Lower leg skin (tissue), 4 donors: ENCODE results near the gene SUMF1. TPM values are rescaled to one million over a fixed set of nuclear protein-coding genes. Genes with fewer than 3 reads are reported as not detected.

ENCODE experiments used
- DNase-seq, 2 donors: peaks; one replicate each; pipeline ENCODE4 v3.0.0-alpha.2; 2019; ENCODE audit warnings: low spot score in 2 of 2
- H3K4me3 ChIP-seq: fragments of 200-600 bp; sonication (generic); 2 replicates; pipeline ENCODE4 v1.5.1; 2017; ENCODE audit warnings: mild to moderate bottlenecking, low read depth; ENCODE audit not compliant: poor library complexity, severe bottlenecking
- CTCF ChIP-seq, 3 donors: fragments of 450-650 bp; IDR thresholded peaks; one replicate each; pipeline ENCODE4 v1.5.1; 2016; ENCODE audit warnings: antibody characterized with exemption in 3 of 3, mild to moderate bottlenecking in 3 of 3, moderate library complexity in 2 of 3
- POLR2A ChIP-seq, 2 donors: fragments of 450-650 bp; IDR thresholded peaks; one replicate each; pipeline ENCODE4 v1.6.1; 2016 to 2017; ENCODE audit warnings: antibody characterized with exemption in 2 of 2, mild to moderate bottlenecking in 1 of 2, moderate library complexity in 1 of 2
- WGBS, 2 donors: methylation state at CpG; one replicate each; pipeline ENCODE4 v1.1.5; 2018; 5-methylcytosine and 5-hydroxymethylcytosine counted together
- intact Hi-C: fragments of 100-400 bp; cut with DNase I; formaldehyde crosslinking; loops from one replicate; pipeline ENCODE4 v1.15.0; 2023; ENCODE audit warnings: low total_unique reads
- total RNA-seq, 4 donors: library from RNA; depleted of rRNA; stranded (reverse); fragments of >200 nt; gene quantifications; one replicate each; pipeline ENCODE4 v1.1.0, GENCODE V29; 2016

The SUMF1 gene
- total RNA-seq, 4 donors from 2014 or later, result 35.2 to 63.8 (median 59.6) TPM

- 75 to 77% methylated on average over 1 of the region's 1 CpG for WGBS, 2 donors
- DNase-seq, result no peak
Measured at GRCh38 chr3:4396542-4396941, 70.5 kb downstream of the SUMF1 start.

GRCh38 chr3:4396006-4396405 is 71.1 kb downstream of the SUMF1 start:
- H3K4me3 ChIP-seq, result no peak overlapping the region
- no peak for DNase-seq
- TF ChIP-seq POLR2A (IDR thresholded peaks at IDR 0.05) (no peak), CTCF (IDR thresholded peaks at IDR 0.05) (no peak)
- intact Hi-C loops, result no loop called here
- WGBS, 2 donors, result 94% methylated on average over 5 of the region's 5 CpGs

More at GRCh38 chr3:4396542-4396941, 70.5 kb downstream of the SUMF1 start:
- no peak overlapping the region for H3K4me3 ChIP-seq
- intact Hi-C loops, result no loop called here
- no peak for TF ChIP-seq CTCF (IDR thresholded peaks at IDR 0.05)
- no peak for TF ChIP-seq POLR2A (IDR thresholded peaks at IDR 0.05)

GRCh38 chr3:4395448-4395847 is 71.6 kb downstream of the SUMF1 start:
- no peak for DNase-seq
- intact Hi-C loops, result no loop called here
- H3K4me3 ChIP-seq, result no peak overlapping the region
- 94% methylated on average over 6 of the region's 6 CpGs for WGBS, 2 donors
- TF ChIP-seq CTCF (IDR thresholded peaks at IDR 0.05) (no peak), POLR2A (IDR thresholded peaks at IDR 0.05) (no peak)

- no peak overlapping the region for H3K4me3 ChIP-seq
- 95 to 96% methylated on average over 2 of the region's 2 CpGs for WGBS, 2 donors
- DNase-seq, result no peak
- no peak for TF ChIP-seq CTCF (IDR thresholded peaks at IDR 0.05)
- intact Hi-C loops, result no loop called here
Measured at GRCh38 chr3:4394567-4394966, 72.5 kb downstream of the SUMF1 start.

GRCh38 chr3:4394048-4394447 is 73.0 kb downstream of the SUMF1 start:
- WGBS, 2 donors, result 91 to 95% methylated on average over 3 of the region's 3 CpGs
- no peak overlapping the region for H3K4me3 ChIP-seq
- TF ChIP-seq POLR2A (IDR thresholded peaks at IDR 0.05), result no peak
- no peak for TF ChIP-seq CTCF (IDR thresholded peaks at IDR 0.05)
- intact Hi-C loops, result no loop called here
- DNase-seq, result no peak

GRCh38 chr3:4392992-4393391 is 74.1 kb downstream of the SUMF1 start:
- DNase-seq, result no peak
- TF ChIP-seq POLR2A (IDR thresholded peaks at IDR 0.05), result no peak
- TF ChIP-seq CTCF (IDR thresholded peaks at IDR 0.05), result no peak
- H3K4me3 ChIP-seq, result no peak overlapping the region
- intact Hi-C loops, result no loop called here
- WGBS, 2 donors, result 96 to 100% methylated on average over 5 of the region's 5 CpGs
